GM21360 (cell line): ENCODE measurements around the gene FAM24B.
"Not testable (repeated sequence)": the region's sequence is repeated elsewhere in the genome, so short reads cannot be mapped to it uniquely, and the experiment has no call there.

Experiments used
- ATAC-seq: cut with Tn5 transposase; IDR thresholded peaks from one replicate; pipeline ENCODE4 v1.9.1; 2021; ENCODE audit warnings: mild to moderate bottlenecking, moderate library complexity; ENCODE audit not compliant: unreplicated experiment

FAM24B gene

DNA sequence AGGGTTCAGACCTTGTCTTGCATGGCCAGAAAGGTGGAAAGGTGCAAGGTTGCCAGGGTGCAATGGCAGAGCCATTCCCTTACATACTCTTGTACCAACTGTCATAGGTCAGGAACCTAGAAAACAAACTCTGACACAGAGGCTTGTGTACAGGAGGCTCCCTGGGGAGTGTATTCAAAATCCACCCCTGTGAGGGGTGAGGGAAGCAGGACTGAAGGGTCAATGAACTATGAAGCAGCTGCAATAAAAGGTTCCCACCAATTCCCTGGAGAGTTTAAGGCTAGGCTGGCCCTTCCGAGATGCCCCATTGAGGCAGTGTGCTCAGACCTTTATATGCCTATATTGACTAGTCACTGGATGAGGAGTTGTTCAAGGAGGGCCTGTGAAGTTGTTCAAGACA is 19.9 kb downstream of the FAM24B start:
- no peak for ATAC-seq

DNA sequence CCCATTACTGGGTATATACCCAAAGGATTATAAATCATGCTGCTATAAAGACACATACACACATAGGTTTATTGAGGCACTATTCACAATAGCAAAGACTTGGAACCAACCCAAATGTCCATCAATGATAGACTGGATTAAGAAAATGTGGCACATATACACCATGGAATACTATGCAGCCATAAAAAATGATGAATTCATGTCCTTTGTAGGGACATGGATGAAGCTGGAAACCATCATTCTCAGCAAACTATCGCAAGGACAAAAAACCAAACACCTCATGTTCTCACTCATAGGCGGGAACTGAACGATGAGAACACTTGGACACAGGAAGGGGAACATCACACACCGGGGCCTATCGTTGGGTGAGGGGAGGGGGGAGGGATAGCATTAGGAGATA is 21.3 kb downstream of the FAM24B start:
- ATAC-seq = not testable (repeated sequence)

DNA sequence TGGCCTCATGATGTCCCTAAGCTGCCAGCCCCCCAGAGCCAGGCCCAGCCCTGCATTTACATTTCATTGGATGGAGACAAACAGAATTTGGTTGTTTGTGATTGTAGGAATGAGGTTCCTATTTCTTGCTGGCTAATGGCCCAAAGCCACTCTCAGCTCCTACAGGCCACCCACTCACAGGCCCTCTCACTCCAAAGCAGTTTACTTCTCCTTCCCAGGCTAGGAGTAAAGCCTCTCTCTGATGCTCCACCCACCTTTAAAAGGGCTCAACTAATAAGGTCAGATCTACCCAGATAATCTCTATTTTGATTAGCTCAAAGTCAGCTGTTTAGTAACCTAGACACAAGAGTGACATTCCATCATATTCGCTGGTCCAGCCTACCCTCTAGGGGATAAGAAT is 22.5 kb downstream of the FAM24B start:
- no peak for ATAC-seq

DNA sequence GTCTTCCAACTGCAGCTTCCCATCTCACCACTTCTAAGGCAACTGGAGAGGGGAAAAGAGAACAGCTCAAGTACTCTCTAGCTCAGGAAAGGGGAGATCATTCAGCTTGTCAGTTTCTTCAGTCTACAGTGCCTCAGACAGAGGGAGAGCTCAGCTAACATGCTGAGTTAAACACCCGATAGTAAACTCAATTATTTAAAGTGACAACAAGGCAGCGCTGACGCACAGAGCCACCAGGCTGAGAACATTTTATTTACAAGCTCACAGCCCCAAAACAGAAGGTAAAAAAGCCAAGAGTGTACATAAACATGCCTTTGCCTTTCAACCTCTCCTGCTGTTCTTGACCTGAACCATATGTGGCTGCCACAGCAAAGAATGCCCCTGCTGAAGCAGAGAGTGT is 23.6 kb downstream of the FAM24B start:
- no peak for ATAC-seq

DNA sequence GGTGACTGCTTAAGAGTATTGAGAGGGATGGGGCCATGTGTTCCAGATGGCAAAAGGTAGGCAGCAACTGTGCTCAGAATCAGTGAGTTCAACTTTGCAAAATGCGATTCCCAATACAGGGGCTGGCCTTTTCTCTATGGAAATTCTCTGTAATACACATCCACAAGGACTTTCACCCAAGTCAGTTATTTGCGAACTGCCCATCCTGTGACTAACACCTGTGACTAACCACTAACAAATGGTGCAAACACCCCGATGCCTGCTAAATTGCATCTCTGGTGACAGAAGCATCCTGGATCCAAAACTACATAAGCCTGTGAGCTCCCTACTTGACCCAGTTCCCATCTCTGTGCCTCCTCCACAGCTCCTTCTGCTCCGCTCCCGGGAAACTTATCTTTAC is 24.7 kb downstream of the FAM24B start:
- ATAC-seq = no peak

DNA sequence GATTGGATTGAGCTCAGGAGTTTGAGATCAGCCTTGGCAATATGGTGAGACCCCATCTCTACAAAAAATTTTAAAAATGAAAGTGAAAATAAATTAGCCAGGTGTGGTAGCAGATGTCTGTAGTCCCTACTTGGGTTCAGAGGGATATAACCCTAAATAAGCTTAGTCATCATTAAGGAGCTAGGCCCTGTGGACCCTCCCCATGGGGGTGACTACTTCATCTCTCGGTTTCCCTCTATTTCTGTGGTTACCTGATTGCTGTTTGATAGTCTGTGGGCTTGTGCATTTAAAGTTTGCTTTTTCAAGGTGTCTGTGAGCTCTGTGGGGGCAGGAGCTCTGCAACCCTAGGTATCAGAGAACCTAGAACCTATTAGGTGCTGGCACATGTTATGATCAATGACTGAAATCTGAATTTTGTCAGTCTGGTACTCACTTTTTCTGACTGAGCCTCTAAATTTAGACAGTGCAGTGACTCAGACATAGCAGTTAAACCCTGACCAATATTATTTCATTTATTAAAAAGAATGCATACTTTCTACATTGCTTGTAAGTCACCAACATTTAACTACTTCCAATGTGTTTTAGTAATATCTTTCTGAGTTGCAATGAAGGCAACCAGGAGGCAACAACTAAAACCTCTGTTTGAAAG is 25.6 kb downstream of the FAM24B start:
- ATAC-seq = no peak

DNA sequence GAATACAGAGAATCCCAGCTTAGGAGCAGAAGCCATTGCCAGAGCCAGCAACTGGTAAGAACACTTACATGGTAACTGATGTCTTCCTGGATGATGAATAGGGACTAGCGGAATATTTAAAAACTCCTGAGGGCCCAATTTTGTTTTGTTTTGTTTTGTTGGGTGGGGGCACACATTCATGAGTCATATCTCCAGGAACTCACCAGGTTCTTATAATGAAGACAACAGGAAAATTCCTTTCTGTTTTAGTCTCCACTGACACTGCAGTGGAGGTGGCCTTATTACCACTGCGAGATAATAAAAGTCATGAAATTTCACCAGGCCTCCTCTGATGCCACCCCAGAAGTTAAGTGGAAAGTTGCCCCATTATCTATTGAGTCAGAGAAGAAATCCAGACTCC is 27.1 kb downstream of the FAM24B start:
- no peak for ATAC-seq

DNA sequence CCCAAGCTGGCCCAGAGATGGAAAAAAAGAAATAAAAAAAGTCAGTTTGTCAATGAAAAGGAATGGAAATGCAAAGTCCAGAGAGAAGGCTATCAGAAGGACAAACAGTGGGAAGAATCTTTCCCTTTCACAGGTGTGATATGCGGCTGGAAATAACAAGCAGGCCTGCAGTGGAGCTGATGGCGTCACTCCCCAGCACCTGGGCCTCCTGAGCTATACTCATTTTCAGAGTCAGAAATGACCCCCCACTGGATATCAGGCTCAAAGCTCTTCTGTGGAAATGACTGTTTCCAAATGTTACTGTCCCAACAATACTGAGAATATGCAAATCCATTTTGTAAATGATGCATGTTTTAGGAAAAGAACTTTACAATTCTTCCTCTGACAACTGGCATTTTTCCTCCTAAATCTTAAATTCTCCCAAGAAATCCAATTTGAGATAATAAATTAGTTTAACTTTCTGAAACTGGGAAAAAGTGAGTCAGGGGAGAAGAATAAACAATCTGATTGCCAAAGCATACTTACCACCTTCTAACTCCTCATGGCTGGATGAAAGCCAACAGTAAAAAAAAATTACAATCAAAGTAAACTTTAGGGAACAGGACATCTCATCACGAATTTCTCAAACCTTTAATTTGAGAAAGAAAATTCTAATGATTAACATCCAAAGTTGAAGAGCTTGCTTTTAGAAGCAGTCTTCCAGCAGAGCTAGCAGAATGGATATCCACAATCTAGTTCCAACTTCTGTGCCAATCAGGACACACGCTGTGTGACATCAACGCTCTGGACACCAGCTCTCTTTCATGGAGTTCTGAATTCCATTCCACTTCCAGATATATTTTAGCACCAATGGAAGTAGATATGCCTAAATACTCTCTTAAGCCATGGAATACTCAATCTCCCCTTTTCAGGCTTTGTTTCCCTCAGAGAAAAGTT is 28.4 kb downstream of the FAM24B start:
- no peak for ATAC-seq

DNA sequence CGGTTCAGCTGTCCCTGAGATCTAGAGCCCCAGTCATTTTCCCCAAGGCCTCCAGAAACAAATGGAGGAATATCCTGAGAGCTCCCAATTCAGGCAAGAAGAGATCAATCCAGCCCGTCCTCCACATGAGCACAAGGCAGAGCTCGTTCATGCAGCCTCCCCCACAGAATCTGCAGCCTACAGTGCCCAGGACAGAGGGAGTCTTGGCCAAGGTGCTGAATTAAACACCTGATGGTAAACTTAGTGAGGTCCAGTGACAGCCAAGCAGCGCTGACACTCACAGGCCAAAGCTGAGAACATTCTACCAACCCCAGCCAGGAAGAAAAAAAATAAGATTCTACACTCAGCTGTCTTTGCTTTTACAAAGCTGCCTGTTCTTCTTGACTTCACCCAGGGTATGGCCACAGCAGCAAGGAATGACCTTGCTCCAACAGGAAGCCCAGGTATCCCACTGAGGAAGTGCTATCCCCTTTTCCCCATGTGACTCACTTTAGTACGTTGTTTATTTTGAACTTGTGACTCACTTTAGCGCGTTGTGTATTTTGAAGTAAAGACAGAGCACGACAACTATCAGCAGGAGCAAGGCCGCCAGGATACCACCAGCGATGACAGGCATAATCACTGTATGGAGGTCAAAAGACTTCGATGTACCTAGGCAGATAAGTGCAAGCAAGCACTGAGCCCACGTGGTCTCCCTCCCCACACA is 29.3 kb downstream of the FAM24B start:
- ATAC-seq = no peak

DNA sequence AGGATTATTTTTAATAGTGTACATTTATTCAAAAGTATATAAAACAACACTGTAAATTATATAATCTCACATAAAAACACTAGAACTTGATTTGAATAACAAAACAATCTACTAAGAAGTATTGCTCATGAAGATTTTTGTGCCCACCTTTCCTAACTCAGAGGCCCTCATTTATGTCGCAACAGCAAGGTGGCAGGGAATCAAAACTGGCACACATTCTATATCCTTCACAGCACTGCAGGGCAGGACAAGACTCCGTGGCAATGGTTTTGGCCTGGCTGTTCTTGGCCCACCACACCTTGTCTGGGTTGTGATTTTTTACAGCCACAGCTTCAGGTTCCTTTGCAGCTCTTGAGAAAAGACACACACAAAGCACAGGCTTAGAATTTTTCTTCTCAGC is 30.3 kb downstream of the FAM24B start:
- no peak for ATAC-seq

DNA sequence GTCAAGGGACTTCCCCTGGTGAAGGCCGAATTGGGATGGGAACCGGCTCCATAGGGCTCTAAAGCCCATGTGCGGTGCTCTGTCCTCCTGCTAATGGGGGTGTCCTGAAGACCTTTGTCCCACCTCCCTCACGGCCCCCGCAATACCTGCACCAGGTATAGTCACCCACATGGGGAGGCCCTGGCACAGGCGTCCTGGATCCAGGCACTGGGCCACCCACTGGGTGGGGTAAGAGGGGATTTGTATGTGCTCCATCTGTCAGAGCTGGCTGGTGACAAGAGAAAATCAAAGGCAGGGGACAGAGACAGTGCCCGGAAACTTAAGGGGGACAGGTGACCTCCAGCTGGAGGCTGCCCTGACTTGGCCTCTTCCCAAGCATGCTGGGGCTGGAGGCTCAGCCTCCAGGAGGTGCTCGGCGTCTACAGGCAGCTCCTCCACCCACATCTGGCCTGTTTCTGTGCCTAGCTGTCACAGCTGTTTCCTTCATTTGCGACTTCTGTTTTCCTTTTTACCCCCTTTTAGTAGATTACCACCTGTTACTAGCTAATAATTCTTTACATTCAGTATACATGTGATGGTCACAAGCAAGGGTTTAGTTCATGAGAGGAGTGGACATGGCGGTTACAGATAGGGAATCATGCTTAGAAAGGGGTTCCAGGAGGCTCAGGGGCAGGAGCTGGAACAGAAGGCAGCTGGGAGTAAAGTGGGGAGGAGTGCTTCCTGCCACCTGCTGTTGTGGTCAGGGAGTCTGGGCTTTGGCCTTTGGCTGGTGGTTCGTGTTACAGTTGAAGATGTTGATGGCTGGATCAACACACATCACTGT is 31.4 kb downstream of the FAM24B start:
- no peak for ATAC-seq

DNA sequence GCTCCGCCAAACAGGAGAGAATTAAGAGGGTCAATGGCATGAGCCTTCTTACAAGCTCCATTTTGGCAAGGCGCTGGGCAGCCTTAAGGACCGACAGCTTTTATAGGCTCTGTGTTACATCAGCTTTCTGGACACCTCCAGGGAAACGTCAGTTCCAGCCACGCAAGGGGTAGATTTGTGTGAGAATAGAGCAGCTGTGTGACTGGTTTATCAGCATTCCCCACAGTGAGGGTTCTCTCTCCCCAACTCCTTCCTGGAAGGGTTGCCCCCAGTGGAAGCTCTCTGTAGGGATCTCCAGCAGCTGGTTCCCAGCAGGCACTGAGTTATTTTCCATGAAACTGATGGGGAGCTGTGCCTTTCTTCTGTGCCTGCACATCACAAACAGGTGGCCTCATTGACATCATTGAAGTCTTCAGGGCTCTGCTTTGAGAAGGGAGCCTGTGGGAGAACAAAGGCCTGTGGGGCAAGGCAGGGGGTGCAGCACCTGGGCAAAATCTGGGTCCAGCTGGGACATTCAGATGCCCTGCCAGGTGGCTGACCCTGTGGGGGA is 33.5 kb downstream of the FAM24B start, which contains the start of gene CUZD1:
CUZD1 (minus strand) TSS at position 75 of the 550 bp plus-strand sequence; CDS start at position 61, 14 bp downstream.
- ATAC-seq = no peak

DNA sequence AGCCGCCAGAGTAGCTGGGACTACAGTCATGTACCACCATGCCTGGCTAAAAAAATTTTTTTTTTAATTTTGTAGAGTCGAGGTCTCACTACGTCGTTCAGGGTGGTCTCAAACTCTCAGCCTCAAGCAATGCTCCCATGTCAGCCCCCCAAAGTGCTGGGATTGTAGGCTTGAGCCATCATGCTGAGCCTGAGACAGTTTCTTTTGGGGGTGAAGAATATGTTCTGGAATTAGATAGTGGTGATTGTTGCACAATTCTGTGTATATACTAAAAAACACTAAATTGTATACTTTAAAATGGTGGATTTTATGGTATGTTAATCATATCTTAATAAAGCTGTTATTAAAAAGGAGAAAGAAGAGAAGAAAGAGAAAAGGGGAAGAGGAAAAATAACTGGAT is 35.2 kb downstream of the FAM24B start:
- ATAC-seq = no peak

DNA sequence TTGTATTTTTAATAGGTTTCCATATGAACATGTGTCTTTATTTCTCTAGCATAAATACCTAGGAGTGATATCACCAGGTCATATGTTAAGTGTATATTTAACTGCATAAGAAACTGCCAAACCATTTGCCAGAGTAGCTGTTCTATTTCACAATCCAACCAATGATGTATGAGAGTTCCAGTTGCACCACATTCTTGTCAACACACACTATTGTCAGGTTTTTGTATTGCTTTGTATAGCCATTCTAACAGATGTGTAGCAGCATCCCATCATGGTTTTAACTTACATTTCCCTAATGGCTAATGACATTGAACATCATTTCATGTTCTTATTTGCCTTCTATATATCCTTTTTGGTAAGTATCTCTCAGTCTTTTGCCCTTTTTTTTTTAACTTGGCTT is 37.8 kb downstream of the FAM24B start:
- no peak for ATAC-seq

DNA sequence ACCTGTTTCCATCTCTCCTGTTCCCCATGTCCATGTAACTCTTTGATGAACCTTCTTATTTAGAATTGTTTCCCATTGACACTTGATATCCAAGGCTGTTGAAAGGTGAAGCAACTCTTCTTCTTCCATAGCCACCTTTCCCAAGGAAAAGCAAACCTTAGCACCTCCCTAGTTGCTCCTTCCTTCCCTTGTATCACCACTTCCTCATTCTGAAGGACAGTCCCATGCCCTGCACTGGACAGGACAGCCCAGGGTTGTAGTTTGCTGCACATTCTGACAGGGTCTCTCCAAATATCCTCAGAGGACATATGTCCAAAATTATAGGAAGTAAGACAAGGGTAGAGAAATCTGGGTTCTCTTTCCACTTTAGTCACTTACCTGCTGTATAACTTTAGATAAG is 39.9 kb downstream of the FAM24B start:
- ATAC-seq = no peak

DNA sequence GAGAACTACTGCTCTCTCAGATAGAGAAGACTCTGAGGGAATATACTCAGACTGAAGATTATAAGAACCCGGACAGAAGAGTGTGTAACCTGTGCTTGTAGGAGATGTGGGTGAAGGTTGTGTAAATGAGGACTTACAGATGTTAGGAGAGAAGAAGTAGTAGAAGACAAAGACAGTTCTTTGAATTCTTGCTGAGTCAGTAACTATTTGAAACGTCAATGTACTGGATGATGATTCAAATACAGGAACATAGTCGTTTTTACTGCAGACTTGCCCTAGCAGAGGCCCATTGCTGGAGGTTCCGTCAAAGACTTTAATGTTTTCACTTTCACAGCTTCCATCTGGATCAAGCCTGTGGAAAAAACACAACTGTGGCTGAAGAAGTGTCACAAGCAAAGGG is 40.5 kb downstream of the FAM24B start:
- ATAC-seq = no peak

DNA sequence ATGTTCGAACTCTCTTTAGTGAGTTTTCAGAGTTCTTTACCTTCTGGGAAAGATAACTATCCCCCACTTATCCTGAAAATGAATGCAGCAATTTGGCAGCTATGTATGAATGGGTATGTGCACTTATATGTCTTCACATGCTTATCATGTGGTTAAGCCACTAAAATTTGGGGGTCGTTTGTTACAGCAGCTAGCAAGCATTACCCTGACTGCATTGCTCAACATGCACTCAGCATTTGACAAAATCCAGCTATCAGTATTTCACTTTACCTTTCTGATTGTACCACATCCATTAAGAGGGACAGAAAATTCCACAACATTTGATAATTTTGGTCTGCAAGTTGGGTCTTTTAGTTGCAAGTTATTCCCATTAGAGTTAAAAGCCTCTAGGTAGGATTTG is 43.5 kb downstream of the FAM24B start:
- no peak for ATAC-seq

DNA sequence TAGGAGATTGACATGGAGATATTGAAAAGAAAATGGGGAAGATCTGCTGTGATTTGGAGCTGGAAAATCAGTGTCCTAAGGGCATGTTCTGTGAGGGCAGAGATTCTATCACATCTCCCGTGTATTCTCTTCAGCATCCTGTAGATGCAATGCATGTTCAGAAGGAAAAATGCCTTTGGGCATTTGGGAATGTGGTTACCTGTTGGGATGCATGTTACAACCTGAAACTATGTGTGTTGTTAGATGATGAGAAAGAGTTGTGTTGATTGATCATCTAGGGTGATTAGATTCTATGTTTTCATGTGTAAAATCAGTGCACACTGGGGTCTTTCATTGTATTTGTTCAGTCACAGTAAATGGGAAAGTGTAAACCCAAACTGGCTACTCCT is 48.4 kb downstream of the FAM24B start:
- no peak for ATAC-seq

DNA sequence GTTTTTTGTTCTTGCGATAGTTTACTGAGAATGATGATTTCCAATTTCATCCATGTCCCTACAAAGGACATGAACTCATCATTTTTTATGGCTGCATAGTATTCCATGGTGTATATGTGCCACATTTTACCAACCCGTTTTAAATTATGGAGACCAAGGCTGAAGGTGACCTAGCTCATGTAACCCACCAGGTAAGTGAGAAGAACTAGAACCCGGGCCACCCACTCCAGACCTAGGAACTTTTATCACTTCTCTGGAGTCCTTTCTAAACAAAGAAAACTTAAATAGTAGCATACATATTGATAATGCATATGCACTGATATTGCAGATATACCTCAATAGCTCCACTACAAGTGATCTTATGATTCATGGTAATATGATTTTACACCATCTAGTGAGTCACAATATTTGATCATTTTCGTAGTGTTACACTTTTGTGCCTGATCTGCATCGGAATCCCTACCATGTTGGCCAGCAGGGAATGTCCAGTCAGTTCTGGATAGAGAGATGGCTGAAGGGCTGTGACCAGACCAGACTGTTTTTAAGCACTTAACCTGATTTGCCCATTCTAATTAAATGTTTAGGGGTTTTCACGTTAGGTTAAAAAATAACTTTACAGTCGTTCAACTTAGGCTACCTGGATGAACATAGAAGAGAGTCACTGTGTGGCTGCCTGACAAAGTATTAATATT is 49.0 kb downstream of the FAM24B start:
- no peak for ATAC-seq

DNA sequence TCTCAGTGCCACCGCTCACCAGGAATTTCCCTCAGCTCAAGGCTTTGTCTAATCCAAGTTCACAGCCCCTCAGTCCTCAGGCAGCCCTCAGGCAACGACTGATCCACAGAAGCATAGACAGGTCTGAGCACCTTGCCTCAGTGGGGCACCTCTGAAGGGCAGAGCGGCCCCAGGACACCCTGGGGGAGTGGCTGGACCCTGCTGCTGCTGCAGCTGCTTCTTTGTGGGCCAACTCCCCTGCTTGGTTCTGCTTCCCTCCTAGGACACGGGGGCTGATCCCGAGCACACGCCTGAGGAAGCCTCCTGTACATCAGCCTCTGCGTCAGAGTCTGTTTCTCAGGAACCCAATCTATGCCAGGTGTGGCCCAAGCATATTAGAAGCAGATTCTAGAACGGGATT is 49.9 kb downstream of the FAM24B start:
- no peak for ATAC-seq
